NK-92 (cell line): ENCODE data around the gene BRK1.
"Not testable (repeated sequence)": the region's sequence is repeated elsewhere in the genome, so short reads cannot be mapped to it uniquely, and the experiment has no call there.

ENCODE experiments used
- DNase-seq: peaks from one replicate; lab custom pipeline; 2025; ENCODE audit not compliant: unreplicated experiment; lab: John Stamatoyannopoulos, UW

Gene BRK1

DNA sequence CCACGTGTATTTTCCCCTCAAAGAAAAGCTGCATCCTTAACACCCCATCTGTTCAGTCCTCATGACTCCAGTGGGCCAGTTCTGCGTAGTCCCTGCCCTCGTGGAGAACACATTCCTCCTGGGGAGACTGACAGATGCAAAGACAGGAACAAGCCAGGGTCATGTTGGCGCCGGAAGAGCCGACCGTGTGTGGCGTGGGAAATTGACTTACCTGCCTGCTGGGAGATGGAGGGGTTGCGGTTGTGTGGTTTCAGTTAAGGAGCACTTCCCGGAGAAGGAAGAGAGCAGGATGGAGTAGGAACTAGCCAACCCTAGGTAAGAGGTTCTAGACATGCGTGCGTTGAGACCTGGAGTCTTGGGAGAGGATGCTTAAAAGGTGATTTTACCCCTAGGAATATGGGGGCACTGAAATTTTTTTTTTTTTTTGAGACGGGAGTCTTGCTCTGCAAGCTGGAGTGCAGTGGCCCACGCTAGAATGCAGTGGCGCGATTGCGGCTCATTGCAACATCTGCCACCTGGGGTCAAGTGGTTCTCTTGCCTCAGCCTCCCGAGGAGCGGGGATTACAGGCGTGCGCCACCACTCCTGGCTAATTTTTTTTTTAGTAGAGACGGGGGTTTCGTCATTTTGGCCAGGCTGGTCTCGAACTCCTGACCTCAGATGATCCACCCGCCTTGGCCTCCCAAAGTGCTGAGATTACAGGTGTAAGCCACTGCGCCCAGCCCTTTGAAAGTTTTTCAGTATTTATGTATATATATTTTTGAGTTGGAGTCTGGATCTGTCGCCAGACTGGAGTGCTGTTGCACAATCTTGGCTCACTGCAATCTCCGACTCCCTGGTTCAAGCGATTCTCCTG lies 27.5 kb downstream of the BRK1 start:
- DNase-seq = no peak

DNA sequence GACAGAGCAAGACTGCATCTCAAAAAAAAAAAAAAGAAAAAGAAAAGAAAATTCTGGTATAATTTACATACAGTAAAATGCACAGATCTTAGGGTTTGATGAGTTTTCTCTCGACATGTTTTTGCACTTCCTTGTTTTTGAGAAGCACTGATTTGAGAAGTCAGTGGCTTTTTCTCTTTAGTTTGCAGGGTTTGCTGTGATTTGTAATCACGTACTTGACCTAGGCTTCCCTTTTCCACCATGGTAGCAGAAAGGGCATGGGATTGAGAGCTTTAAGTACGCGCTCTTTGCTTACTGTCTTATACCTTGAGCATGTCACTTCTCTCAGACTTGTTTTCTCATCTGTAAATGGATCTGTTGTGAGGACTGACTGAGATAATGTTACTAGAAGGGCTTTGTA lies 30.2 kb downstream of the BRK1 start:
- DNase-seq = no peak

DNA sequence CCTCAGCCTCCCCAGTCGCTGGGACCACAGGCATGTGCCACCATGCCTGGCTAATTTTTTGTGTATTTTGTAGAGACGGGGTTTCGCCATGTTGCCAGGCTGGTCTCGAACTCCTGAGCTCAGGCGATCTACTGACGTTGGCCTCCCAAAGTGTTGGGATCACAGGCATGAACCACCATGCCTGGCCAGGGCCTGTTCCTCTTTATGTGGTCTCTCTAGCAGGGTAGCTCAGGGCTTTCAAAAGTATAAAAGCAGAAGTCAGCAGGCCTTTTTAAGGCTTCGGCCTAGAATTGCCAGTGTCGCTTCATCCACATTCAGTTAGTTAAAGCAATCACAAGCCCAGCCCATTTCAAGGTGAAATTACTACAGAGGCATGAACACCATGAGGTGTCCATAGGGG lies 33.8 kb downstream of the BRK1 start:
- no peak for DNase-seq

DNA sequence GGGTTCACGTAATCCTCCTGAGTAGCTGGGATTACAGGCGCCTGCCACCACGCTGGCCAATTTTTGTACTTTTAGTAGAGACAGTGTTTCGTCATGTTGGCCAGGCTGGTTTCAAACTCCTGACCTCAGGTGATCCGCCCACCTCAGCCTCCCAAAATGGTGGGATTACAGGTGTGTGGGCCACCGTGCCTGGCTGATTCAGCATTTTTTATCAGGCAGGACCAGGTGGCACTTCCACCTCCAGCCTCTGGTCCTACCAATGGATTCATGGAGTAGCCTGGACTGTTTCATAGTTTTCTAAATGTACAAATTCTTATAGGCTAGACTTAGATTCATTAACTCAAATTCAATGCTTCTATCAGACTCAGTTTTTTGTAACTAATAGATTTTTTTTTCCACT lies 35.5 kb downstream of the BRK1 start:
- DNase-seq = no peak

DNA sequence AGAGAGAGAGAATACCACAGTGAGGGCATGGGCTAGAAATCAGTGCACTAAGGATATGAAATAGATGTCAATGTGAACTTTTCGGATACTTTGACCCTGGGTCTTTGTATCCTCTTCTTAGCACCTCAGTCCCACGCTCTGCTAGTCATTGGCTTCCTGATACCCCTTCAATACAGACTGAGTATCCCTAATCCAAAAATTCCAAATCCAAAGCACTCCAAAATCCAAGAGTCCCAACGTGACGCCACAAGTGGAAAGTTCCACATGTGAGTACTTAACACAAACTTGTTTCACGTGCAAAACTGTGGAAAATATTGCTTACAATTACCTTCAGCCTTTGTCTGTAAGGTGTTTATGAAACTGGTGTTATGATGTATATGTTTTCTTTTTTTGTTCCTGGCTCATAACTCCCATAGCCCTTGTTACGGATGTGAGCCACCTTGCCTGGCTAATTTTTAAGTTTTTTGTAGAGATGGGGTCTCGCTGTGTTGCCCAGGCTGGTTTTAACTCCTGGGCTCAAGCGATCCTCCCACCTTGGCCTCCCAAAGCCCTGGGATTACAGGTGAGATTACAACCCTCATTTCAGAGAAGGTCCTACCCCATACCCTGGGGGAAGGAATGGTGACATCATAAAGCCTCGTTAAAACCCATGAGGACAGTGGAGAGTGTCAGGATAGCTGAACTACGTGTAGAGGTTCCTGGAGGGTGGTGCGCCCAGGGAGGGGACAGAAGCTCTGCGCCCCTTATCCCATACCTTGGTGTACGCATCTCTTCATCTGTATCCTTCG lies 39.1 kb downstream of the BRK1 start:
- DNase-seq = no peak

DNA sequence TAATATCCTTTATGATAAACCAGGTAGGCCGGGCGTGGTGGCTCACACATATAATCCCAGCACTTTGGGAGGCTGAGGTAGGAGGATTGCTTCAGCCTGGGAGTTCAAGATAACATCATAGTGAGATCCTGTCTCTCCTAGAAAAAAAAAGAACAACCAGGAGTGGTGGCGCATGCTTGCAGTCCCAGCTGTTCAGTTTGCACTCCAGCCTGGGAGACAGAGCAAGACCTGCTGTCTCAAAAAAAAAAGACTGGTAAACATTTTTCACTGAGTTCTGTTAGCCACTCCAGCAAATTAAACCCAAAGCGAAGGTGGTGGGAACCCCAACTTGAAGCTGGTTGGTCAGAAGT lies 39.6 kb downstream of the BRK1 start:
- DNase-seq = no peak

DNA sequence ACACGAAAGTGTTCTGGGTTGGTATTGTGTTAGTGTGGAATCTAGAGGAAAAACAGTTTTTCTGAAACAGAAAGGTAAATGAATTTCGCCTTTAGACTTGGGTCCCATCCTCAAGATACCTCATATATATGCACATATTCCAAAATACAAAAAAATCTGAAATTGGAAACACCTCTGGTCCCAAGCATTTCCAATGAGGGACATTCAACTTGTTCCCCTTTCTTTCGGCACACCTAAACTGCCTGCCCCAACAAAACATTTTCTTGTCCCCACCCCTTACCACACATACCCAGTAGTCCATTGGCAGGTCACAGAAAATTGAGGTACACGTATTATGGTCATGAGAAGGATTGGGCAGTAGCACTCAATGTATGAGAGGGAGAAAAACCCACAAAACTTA lies 40.2 kb downstream of the BRK1 start:
- DNase-seq = no peak

DNA sequence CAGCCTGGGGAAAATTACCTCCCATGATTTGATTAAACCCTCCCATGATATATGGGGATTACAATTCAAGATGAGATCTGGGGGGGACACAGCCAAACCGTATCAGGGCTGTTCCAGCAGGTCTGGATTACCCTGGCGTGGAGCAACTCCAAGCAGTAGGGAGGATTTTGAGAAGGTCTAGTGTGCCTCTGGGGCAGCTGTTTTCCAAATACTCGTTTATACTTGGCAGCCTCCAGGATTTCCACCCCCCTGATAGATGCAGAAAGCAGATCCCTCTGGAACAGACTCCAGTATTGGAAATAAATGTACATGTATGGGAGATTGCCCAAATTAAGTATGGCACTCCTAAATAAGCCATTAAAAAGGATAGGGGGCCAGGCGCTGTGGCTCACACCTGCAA lies 41.6 kb downstream of the BRK1 start:
- DNase-seq = no peak

DNA sequence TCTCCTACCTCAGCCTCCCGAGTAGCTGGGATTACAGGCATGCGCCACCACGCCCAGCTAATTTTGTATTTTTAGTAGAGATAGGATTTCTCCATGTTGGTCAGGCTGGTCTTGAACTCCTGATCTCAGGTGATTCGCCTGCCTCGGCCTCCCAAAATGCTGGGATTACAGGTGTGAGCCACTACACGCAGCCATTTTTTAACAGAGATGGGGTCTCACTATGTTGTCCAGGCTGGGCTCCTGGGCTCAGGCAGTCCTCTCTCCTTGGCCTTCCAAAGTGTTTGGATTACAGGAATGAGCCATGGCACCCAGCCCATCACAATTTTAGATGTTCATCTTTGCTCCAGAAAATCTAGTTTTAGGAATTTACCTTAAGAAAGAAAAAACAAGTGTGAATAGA lies 43.1 kb downstream of the BRK1 start:
- DNase-seq = not testable (repeated sequence)

DNA sequence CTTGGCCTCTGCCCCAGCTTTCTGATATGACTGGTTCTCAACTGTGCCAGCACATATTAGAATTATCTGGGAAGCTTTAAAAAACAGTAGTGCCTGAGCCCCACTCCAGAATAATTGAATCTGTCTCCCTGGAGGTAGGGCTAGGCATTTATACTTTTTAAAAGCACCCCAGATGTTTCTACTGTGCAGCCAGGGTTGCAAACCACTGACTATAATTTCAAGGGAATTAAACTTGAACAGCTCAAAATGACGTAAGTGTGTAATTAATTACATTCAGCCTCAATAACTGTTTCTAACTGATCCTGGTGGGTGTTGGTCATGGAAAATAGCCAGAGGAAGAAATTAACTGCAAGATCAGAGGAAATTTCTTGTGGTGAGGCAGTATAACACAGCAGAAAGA lies 44.9 kb downstream of the BRK1 start:
- DNase-seq = no peak

DNA sequence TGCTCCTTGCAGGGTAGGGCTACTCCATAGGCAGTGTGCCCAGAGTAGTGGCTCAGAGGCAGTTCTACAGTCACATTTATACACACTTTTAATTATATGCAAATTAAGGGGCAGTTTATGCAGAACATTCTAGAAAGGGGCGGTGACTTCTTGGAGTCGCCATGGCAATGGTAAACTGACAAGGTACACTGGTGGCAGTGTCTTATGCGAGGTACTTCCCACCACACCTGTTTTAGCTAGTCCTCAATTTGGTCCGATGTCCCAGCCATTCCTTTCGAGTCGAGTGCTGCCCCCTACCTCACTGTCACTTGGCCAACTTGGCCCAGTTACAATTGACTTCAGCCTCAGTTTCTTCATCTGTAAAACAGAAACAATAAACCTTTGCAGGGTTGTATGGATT lies 45.5 kb downstream of the BRK1 start:
- no peak for DNase-seq

DNA sequence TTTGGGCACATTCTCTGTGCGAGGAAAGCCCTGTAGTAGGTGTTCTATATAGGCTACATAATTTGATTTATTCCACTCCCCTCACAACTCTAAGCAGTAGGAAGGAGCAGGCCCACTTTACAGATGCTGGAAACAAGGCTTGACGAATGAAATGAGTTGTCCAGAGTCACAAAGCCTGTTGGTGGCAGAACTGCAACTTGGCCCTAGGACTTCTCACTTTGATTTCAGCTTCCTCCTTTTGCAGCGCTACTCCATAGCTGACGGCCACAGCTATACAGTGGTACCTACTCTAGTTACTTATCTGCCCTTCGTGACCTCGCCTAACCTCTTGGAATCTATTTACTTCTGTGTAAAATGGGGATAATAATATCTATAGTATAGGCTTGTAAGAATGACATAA lies 46.7 kb downstream of the BRK1 start:
- no peak for DNase-seq

DNA sequence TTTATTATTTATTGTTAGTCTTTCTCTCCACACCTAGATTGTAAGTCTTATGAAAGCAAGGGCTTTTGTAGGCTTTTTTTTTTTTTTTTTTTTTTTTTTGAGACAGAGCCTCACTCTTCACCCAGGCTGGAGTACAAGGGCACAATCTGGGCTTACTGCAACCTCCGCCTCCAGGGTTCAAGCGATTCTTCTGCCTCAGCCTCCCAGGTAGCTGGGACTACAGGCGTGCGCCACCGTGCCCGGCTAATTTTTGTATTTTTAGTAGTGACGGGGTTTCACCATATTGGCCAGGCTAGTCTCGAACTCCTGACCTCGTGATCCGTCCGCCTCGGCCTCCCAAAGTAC lies 48.7 kb downstream of the BRK1 start:
- DNase-seq = not testable (repeated sequence)

DNA sequence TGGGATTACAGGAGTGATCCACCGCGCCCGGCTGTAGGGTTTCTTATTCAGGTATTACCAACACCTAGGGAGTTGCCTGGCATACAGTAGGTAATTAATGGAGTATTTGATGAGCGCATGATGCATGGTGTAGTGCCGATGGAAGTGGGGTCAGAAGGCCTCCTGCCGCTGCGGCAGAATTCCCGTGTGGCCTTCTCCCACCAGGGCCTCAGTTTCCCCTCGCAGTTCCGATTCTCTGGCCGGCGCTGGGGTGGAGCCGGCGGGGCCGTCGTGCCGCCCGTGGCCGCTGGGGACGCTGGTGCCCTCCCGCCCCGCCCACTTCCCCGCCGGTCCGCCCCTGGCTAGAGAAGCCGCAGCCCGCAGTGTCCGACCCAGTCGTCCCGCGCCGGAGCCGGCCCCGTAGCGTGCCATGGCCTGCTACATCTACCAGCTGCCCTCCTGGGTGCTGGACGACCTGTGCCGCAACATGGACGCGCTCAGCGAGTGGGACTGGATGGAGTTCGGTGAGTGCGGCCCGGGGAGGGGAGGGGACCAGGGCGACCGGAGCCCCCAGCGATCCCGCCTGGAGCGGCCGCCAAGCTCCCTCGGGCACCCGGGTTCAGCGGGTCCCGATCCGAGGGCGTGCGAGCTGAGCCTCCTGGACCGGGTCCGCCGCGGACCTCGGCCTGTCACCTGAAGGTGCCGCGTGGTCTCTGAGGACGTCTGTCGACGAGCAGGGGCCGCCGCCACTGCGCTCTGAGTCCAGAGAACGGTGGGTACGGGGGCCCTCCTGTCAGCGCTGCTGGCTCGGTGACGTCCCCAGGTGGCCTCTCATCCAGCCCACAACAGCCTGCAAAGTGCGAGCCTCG lies 49.3 kb downstream of the BRK1 start, which contains the start of gene IRAK2:
Gene IRAK2 (plus strand): TSS at position 374 of the 848 bp plus-strand sequence. CDS start 36 bp downstream, at position 410.
- DNase-seq = no peak

DNA sequence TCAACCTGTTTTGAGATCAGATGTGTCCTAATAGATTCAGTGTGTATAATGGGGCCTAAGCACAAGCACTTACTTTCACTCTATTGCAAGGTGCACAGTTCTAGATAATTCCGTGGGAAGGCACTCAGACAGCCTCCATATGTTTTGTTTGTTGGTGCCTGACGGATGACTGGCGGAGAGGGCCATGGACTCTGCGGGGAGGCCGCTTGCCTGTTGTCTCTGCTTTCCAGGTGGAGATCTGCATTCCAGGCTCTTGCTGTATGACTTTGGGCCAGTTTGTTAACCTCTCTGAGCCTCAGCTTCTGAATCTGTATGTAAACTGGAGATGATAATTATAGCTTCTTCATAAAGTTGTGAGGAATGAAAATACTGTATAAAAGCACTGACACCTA lies 50.7 kb downstream of the BRK1 start:
- no peak for DNase-seq

DNA sequence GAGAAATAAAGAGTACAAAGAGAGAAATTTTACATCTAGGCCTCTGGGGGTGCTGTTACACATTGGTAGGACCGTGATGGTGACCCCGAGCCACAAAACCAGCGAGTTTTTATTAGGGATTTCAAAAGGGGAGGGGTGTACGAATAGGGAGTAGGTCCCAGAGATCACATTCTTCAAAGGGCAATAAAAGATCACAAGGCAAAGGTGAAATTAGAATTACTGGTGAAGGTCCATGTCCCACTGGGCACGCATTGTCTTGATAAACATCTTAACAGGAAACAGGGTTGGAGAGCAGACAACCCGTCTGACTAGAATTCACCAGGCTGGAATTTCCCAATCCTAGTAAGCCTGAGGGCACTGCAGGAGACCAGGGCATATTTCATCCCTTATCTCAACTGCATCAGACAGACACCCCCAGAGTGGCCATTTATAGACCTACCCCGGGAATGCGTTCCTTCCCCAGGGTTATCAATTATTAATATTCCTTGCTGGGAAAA lies 53.6 kb downstream of the BRK1 start:
- DNase-seq = no peak

DNA sequence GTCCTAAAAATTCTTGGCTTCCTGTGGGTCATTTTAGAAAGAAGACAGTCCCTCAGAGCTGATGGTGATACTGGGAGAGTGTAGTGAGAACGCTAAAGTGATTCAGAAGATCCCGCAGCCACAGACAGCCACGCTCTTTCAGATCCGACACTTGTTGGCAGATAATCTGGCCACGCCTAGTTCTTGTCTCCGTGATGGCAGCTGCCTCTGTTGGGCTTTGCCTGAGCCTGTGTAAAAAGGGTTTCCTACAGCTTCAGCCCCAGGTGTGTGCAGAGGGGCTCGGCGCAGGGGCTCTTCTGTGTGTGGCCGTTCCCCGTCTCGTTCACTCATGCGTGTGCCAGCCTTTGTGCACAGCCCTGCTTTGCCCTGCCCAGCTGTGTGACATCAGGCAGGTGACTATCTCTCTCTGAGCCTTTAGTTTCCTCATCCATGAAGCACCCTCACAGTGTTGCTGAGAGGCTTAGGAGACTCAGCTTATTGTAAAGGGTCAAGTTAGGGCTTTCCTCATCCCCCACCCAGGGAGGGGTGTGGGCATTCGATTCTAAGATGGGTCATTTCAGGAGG lies 55.5 kb downstream of the BRK1 start:
- no peak for DNase-seq

DNA sequence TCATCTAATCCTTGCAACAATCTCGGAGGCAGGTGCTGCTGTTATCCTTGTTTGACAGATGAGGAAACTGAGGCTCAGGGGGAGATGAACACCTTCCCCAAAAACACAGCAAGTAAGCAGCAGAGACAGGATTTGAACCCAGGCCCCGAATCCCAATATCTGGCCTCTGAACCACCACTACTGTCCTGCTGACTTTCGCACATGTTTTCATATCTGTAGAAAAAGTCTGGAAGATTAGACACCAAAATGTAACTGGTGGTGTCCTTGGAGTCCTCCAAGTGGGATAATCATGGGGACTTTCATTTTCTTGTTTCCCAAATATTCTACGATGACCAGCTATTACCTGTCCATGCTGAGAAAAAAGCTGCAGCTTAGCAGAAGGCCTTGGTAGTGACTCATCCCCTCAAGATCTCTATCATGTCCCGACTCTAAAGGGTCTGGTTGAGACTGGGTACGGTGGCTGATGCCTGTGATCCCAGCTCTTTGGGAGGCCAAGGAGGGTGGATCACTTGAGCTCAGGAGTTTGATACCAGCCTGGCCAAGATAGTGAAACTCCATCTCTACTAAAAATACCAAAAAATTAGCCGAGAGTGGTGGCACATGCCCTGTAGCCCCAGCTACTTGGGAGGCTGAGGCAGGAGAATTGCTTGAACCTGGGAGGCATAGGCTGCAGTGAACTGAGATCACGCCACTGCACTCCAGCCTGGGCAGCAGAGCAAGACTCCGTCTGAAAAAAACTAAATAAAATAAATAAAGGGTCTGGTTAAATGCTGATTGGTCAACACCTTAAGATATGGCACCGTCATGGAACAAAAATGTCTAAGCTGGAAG lies 57.8 kb downstream of the BRK1 start:
- DNase-seq = no peak

DNA sequence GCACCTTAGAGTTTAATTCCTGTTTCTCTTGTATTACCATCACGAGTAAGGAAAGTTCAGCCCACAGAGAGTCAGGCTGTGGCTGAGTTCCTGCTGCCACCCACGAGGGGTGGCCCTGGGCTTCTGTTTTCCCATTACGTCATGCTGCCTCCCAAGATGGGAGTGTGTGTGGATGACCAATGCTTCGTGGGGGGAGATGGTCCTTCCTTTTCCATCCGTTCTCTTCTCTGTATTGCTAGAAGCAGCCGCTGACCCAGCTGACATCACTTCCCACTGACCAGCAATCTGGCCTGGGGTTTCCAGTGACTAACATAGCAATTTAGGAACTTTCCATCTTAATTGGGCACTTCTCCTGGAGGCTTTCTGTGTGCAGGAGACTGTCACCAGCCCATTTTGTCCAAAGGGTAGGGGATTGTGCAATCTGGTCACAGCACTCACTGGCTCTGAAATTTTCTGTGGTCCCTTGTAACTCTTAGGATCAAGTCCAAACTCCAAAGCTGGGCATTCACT lies 58.5 kb downstream of the BRK1 start:
- DNase-seq = no peak

DNA sequence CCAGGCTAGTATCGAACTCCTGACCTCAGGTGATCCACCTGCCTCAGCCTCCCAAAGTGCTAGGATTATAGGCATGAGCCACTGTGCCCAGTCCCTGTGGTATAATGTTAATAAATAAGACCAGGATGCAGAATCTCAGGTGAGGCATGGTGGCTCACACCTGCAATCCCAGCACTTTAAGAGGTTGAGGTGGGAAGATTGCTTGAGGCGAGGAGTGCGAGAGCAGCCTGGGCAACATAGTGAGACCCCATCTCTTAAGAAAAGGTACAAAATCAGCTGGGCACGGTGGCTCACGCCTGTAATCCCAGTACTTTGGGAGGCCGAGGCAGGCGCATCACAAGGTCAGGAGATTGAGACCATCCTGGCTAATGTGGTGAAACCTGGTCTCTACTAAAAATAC lies 59.9 kb downstream of the BRK1 start:
- not testable (repeated sequence) for DNase-seq
